DOHH2 (cell line): ENCODE data around the gene UNC13D.

Experiments used
- H3F3A ChIP-seq: fragments of 200-600 bp; sonication (generic), shearing (Covaris generic); 2 replicates; pipeline ENCODE4 v1.6.0; 2016; ENCODE audit warnings: antibody characterized with exemption, mild to moderate bottlenecking; ENCODE audit not compliant: control insufficient read depth, insufficient read depth
- H3K27ac ChIP-seq: fragments of 200-600 bp; sonication (generic); 2 replicates; pipeline ENCODE4 v1.5.1; 2014; ENCODE audit warnings: low read depth, mild to moderate bottlenecking, low read length, moderate library complexity
- H3K27me3 ChIP-seq: fragments of 200-600 bp; sonication (generic); 2 replicates; pipeline ENCODE4 v1.6.1; 2014; ENCODE audit warnings: mild to moderate bottlenecking, low read length, mixed read lengths; ENCODE audit not compliant: control insufficient read depth
- H3K36me3 ChIP-seq: fragments of 200-600 bp; sonication (generic); 2 replicates; pipeline ENCODE4 v1.6.1; 2014; ENCODE audit warnings: mild to moderate bottlenecking, low read length, moderate library complexity, mixed read lengths; ENCODE audit not compliant: control insufficient read depth
- H3K4me1 ChIP-seq: fragments of 200-600 bp; sonication (generic); 2 replicates; pipeline ENCODE4 v1.6.1; 2014; ENCODE audit warnings: mild to moderate bottlenecking, low read length, mixed read lengths; ENCODE audit not compliant: control insufficient read depth
- H3K4me2 ChIP-seq: fragments of 200-600 bp; sonication (generic); 2 replicates; pipeline ENCODE4 v1.6.0; 2014; ENCODE audit warnings: mild to moderate bottlenecking, low read length, moderate library complexity
- H3K4me3 ChIP-seq: fragments of 200-600 bp; sonication (generic); 2 replicates; pipeline ENCODE4 v1.5.1; 2014; ENCODE audit warnings: mild to moderate bottlenecking, low read length, mixed read lengths
- H3K79me2 ChIP-seq: fragments of 200-600 bp; sonication (generic); 2 replicates; pipeline ENCODE4 v1.6.1; 2014; ENCODE audit warnings: mild to moderate bottlenecking, low read length, mixed read lengths; ENCODE audit not compliant: control insufficient read depth
- H3K9me2 ChIP-seq: fragments of 200-600 bp; sonication (generic); replicated peaks from 2 replicates; pipeline ENCODE4 v1.6.1; 2014; ENCODE audit warnings: mild to moderate bottlenecking, low read length, mixed read lengths; ENCODE audit not compliant: control insufficient read depth
- H3K9me3 ChIP-seq: fragments of 200-600 bp; sonication (generic); 2 replicates; pipeline ENCODE4 v1.6.1; 2014; ENCODE audit warnings: antibody characterized with exemption, low read length, mixed read lengths; ENCODE audit not compliant: control insufficient read depth, insufficient read depth
- H4K20me1 ChIP-seq: fragments of 200-600 bp; sonication (generic); 2 replicates; pipeline ENCODE4 v1.6.0; 2014; ENCODE audit warnings: low read depth, mild to moderate bottlenecking, antibody characterized with exemption, low read length, moderate library complexity; ENCODE audit not compliant: control insufficient read depth, insufficient read depth
- CTCF ChIP-seq: fragments of 200-600 bp; sonication (generic); IDR thresholded peaks from one replicate; pipeline ENCODE4 v1.5.1; 2014; ENCODE audit warnings: antibody characterized with exemption, mild to moderate bottlenecking, low read depth, low read length; ENCODE audit not compliant: poor library complexity, severe bottlenecking
- EZH2phosphoT487 ChIP-seq: fragments of 200-600 bp; sonication (generic); IDR thresholded peaks from 2 replicates; pipeline ENCODE4 v1.6.1; 2017; ENCODE audit warnings: borderline replicate concordance, mild to moderate bottlenecking, antibody characterized with exemption, low read length, moderate library complexity, mixed read lengths

Gene UNC13D

GRCh38 chr17:75842411-75842810 lies 1.8 kb downstream of the UNC13D start:
- Histone ChIP-seq H3K4me2 (no peak overlapping the region), H3K79me2 (no peaks in the 10 kb centered on the region), H3K4me3 (no peak overlapping the region), H3K9me3 (no peaks in the 10 kb centered on the region), H3F3A (peaks cover 5% of the 10 kb centered on the region; the same call in 1 of the 2 replicates), H3K4me1 (peaks cover 32% of the 10 kb centered on the region), H3K9me2 (no peaks in the 10 kb centered on the region), H3K27me3 (no peaks in the 10 kb centered on the region), H3K27ac (no peak overlapping the region), H4K20me1 (no peaks in the 10 kb centered on the region), H3K36me3 (peaks cover 17% of the 10 kb centered on the region)
- TF ChIP-seq EZH2phosphoT487 (no peak), CTCF (no peak)

GRCh38 chr17:75840799-75841164 lies 3.4 kb downstream of the UNC13D start:
- Histone ChIP-seq H3K79me2 (no peaks in the 10 kb centered on the region), H3K27me3 (no peaks in the 10 kb centered on the region), H3K27ac (no peak overlapping the region), H3K9me2 (no peaks in the 10 kb centered on the region), H3K36me3 (peaks cover under 1% of the 10 kb centered on the region; the same call in 1 of the 2 replicates), H4K20me1 (no peaks in the 10 kb centered on the region), H3K4me1 (peaks cover 28% of the 10 kb centered on the region), H3K9me3 (no peaks in the 10 kb centered on the region), H3K4me3 (no peak overlapping the region), H3K4me2 (no peak overlapping the region), H3F3A (peaks cover 5% of the 10 kb centered on the region; the same call in 1 of the 2 replicates)
- TF ChIP-seq CTCF: no peak
- TF ChIP-seq EZH2phosphoT487: no peak

GRCh38 chr17:75839942-75840798 lies 4.0 kb downstream of the UNC13D start:
- Histone ChIP-seq H3K9me2 (no peaks in the 10 kb centered on the region), H3F3A (no peaks in the 10 kb centered on the region), H3K27ac (no peak overlapping the region), H3K4me3 (no peak overlapping the region), H3K4me2 (no peak overlapping the region), H3K27me3 (no peaks in the 10 kb centered on the region), H3K9me3 (no peaks in the 10 kb centered on the region), H4K20me1 (no peaks in the 10 kb centered on the region), H3K4me1 (peaks cover 22% of the 10 kb centered on the region), H3K36me3 (no peaks in the 10 kb centered on the region), H3K79me2 (no peaks in the 10 kb centered on the region)
- TF ChIP-seq EZH2phosphoT487 (no peak), CTCF (no peak)
